Right lobe of liver (tissue), 4 donors: ENCODE measurements around the gene CES2.

Source experiments
- POLR2A ChIP-seq: fragments of 450-650 bp; IDR thresholded peaks from one replicate; pipeline ENCODE4 v1.6.1; 2017; ENCODE audit warnings: antibody characterized with exemption, mild to moderate bottlenecking
- TF ChIP-seq, protein P1 (sequence below), 4 donors: fragments of 200-600 bp in 3 of 4; fragments of 450-650 bp in 1 of 4; IDR thresholded peaks; one replicate each; pipeline versions ENCODE4 v1.5.1 to v1.8.0; 2016 to 2022; ENCODE audit warnings: antibody characterized with exemption in 4 of 4, mild to moderate bottlenecking in 2 of 4
- donor health status: DM: no; HTN: no; CAD: no.
- donor health status: DM: no; HTN: no; CAD: no.
- donor health status: DM: no; HTN: yes; CAD: no.

DNA sequence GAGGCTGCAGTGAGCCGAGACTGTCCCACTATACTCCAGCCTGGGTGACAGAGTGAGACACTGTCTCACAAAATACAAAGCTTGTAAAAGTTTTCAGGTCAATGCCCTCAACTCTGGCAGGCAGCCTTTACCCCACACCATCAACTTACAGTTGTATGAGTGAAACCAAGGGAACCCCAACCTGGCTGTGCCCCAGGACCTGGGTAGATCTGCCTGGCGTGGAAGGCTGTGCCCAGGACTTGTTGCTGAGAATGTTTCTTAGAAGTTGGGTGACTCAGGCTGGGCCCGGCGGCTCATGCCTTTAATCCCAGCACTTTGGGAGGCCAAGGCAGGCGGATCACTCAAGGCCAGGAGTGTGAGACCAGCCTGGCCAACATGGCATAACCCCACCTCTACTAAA, 33.5 kb downstream of the CES2 start:
- no peak for TF ChIP-seq POLR2A
- TF ChIP-seq, protein P1, sequence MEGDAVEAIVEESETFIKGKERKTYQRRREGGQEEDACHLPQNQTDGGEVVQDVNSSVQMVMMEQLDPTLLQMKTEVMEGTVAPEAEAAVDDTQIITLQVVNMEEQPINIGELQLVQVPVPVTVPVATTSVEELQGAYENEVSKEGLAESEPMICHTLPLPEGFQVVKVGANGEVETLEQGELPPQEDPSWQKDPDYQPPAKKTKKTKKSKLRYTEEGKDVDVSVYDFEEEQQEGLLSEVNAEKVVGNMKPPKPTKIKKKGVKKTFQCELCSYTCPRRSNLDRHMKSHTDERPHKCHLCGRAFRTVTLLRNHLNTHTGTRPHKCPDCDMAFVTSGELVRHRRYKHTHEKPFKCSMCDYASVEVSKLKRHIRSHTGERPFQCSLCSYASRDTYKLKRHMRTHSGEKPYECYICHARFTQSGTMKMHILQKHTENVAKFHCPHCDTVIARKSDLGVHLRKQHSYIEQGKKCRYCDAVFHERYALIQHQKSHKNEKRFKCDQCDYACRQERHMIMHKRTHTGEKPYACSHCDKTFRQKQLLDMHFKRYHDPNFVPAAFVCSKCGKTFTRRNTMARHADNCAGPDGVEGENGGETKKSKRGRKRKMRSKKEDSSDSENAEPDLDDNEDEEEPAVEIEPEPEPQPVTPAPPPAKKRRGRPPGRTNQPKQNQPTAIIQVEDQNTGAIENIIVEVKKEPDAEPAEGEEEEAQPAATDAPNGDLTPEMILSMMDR (IDR thresholded peaks at IDR 0.05), result no peak
